Parathyroid adenoma (tissue), 2 donors: ENCODE data around the gene ARHGEF40.

Experiments
- H2AFZ ChIP-seq: fragments of 300-600 bp; sonication (generic); one replicate; pipeline ENCODE4 v1.7.0; 2017; ENCODE audit warnings: antibody characterized with exemption, mild to moderate bottlenecking
- H3K27ac ChIP-seq: fragments of 300-600 bp; sonication (generic); one replicate; pipeline ENCODE4 v1.7.0; 2017
- H3K27me3 ChIP-seq: fragments of 300-600 bp; sonication (generic); one replicate; pipeline ENCODE4 v1.7.0; 2017; ENCODE audit warnings: low read length; ENCODE audit not compliant: control insufficient read depth, insufficient read depth
- H3K36me3 ChIP-seq: fragments of 300-600 bp; sonication (generic); one replicate; pipeline ENCODE4 v1.7.0; 2017; ENCODE audit warnings: low read length; ENCODE audit not compliant: control insufficient read depth, insufficient read depth
- H3K4me1 ChIP-seq: fragments of 300-600 bp; sonication (generic); one replicate; pipeline ENCODE4 v1.7.0; 2017; ENCODE audit warnings: control low read depth
- H3K4me2 ChIP-seq: fragments of 300-600 bp; sonication (generic); one replicate; pipeline ENCODE4 v1.7.0; 2017; ENCODE audit warnings: low read length
- H3K4me3 ChIP-seq: fragments of 300-600 bp; sonication (generic); one replicate; pipeline ENCODE4 v1.7.0; 2017; ENCODE audit warnings: low read depth, low read length
- H3K79me2 ChIP-seq: fragments of 300-600 bp; sonication (generic); one replicate; pipeline ENCODE4 v1.7.0; 2017; ENCODE audit warnings: control low read depth
- H3K9ac ChIP-seq: fragments of 300-600 bp; sonication (generic); one replicate; pipeline ENCODE4 v1.7.0; 2017; ENCODE audit warnings: mild to moderate bottlenecking
- H3K9me3 ChIP-seq: fragments of 300-600 bp; sonication (generic); one replicate; pipeline ENCODE4 v1.7.0; 2017; ENCODE audit warnings: low read length; ENCODE audit not compliant: control insufficient read depth
- TF ChIP-seq, protein P1 (sequence below): fragments of 300-600 bp; sonication (generic); IDR thresholded peaks from one replicate; pipeline ENCODE4 v1.7.0; 2017; ENCODE audit warnings: antibody characterized with exemption, mild to moderate bottlenecking
- donor health status: primary hyperparathyroidism.

Gene ARHGEF40

DNA sequence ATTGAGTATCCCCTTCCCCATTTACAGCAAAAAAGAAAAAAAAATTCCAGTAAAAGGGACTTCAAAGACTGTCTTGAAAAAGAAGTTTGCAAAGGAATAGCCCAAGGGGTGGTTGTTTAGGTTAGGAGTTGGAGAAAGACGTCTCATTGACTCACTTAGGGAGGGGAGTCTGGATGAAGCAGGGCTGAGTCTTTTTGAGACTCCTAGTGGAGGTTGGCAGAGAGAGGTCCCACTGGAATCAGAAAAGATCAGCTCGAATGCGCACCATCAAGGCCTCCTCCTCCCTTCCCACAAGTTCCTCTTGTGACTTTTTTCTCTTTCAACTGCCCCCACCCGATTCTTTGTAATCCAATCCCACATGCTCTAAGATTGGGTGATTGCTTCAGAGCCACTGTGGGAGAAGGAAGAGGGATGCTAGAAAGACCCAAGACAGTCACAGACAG, 1.9 kb downstream of the ARHGEF40 start:
- H3K4me3 ChIP-seq = peak overlapping the region; percentile 94
- TF ChIP-seq, protein P1, sequence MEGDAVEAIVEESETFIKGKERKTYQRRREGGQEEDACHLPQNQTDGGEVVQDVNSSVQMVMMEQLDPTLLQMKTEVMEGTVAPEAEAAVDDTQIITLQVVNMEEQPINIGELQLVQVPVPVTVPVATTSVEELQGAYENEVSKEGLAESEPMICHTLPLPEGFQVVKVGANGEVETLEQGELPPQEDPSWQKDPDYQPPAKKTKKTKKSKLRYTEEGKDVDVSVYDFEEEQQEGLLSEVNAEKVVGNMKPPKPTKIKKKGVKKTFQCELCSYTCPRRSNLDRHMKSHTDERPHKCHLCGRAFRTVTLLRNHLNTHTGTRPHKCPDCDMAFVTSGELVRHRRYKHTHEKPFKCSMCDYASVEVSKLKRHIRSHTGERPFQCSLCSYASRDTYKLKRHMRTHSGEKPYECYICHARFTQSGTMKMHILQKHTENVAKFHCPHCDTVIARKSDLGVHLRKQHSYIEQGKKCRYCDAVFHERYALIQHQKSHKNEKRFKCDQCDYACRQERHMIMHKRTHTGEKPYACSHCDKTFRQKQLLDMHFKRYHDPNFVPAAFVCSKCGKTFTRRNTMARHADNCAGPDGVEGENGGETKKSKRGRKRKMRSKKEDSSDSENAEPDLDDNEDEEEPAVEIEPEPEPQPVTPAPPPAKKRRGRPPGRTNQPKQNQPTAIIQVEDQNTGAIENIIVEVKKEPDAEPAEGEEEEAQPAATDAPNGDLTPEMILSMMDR = no peak
- H3K36me3 ChIP-seq = no peaks in the 10 kb centered on the region
- peak overlapping the region; percentile 75 for H3K27ac ChIP-seq
- peaks cover 9% of the 10 kb centered on the region for H3K79me2 ChIP-seq
- peaks cover 27% of the 10 kb centered on the region for H3K4me1 ChIP-seq
- H3K27me3 ChIP-seq = no peaks in the 10 kb centered on the region
- H3K4me2 ChIP-seq = peak overlapping the region; percentile 96
- no peak overlapping the region for H2AFZ ChIP-seq
- no peak overlapping the region for H3K9ac ChIP-seq
- no peaks in the 10 kb centered on the region for H3K9me3 ChIP-seq

GRCh38 chr14:21072781-21073339, 2.8 kb downstream of the ARHGEF40 start:
- no peak overlapping the region for H2AFZ ChIP-seq

GRCh38 chr14:21073921-21074320, 3.8 kb downstream of the ARHGEF40 start:
- TF ChIP-seq, protein P1 = no peak
- H3K27me3 ChIP-seq = no peaks in the 10 kb centered on the region
- H3K4me2 ChIP-seq = no peak overlapping the region
- no peak overlapping the region for H3K4me3 ChIP-seq
- H3K4me1 ChIP-seq = peaks cover 20% of the 10 kb centered on the region
- no peaks in the 10 kb centered on the region for H3K9me3 ChIP-seq
- no peak overlapping the region for H2AFZ ChIP-seq
- H3K79me2 ChIP-seq = peaks cover 9% of the 10 kb centered on the region
- H3K9ac ChIP-seq = no peak overlapping the region
- H3K36me3 ChIP-seq = no peaks in the 10 kb centered on the region
- no peak overlapping the region for H3K27ac ChIP-seq

More at GRCh38 chr14:21072781-21073339, 2.8 kb downstream of the ARHGEF40 start:
- TF ChIP-seq, protein P1 = no peak
- H3K79me2 ChIP-seq = peaks cover 9% of the 10 kb centered on the region
- H3K4me2 ChIP-seq = no peak overlapping the region
- no peaks in the 10 kb centered on the region for H3K36me3 ChIP-seq
- H3K27ac ChIP-seq = no peak overlapping the region
- H3K4me3 ChIP-seq = no peak overlapping the region
- H3K4me1 ChIP-seq = peaks cover 27% of the 10 kb centered on the region
- no peak overlapping the region for H3K9ac ChIP-seq
- no peaks in the 10 kb centered on the region for H3K9me3 ChIP-seq
- H3K27me3 ChIP-seq = no peaks in the 10 kb centered on the region

GRCh38 chr14:21074398-21075272, 4.5 kb downstream of the ARHGEF40 start:
- no peaks in the 10 kb centered on the region for H3K27me3 ChIP-seq
- no peak overlapping the region for H2AFZ ChIP-seq
- H3K36me3 ChIP-seq = no peaks in the 10 kb centered on the region
- no peak overlapping the region for H3K9ac ChIP-seq
- H3K4me2 ChIP-seq = no peak overlapping the region
- no peaks in the 10 kb centered on the region for H3K9me3 ChIP-seq
- TF ChIP-seq, protein P1 = no peak
- H3K4me3 ChIP-seq = no peak overlapping the region
- H3K27ac ChIP-seq = no peak overlapping the region
- H3K4me1 ChIP-seq = peaks cover 13% of the 10 kb centered on the region
- peaks cover 12% of the 10 kb centered on the region for H3K79me2 ChIP-seq
